ENCODE measurements around the gene FNDC3A. TPM values are rescaled to one million over a fixed set of nuclear protein-coding genes. Genes with fewer than 3 reads are reported as not detected.

The FNDC3A gene
- total and polyA plus RNA-seq, 9 of the 15 experiments (the other 6 are each of a cell fraction or from before 2014, with no cell fraction given) = 4.1 to 22.0 (median 13.5) TPM

DNA sequence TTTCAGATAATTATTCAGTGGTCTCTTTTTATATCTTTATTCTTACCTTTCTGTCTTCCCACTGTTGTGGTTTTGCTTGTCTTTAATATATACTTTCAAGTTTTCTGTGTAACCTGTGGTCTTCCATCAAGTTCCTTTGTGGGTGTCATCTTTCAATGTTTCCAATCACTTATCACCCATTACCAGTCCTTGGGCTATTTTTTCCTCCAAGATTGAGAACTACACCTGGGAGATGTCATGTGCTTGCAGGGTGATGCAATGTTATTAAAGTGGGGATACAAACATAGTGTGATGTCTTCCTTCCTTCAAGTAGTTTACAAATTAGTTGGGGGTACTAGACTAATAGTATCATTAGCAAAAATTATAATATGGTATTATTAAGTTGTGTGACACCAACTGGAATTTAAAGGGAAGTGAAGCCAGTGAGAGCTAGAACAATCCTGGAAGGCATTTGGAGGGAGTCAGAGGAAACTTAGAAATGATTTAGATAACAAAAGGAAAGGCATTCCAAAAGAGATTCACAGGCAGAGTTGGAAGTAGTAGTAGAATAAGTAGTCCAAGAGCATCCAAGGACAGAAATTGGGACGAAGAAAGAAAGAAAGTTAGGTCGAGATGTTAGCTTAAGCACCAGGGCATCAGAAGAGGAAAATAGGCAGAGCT lies 3.4 kb downstream of the FNDC3A start (continued):
- TF ChIP-seq, protein P1, sequence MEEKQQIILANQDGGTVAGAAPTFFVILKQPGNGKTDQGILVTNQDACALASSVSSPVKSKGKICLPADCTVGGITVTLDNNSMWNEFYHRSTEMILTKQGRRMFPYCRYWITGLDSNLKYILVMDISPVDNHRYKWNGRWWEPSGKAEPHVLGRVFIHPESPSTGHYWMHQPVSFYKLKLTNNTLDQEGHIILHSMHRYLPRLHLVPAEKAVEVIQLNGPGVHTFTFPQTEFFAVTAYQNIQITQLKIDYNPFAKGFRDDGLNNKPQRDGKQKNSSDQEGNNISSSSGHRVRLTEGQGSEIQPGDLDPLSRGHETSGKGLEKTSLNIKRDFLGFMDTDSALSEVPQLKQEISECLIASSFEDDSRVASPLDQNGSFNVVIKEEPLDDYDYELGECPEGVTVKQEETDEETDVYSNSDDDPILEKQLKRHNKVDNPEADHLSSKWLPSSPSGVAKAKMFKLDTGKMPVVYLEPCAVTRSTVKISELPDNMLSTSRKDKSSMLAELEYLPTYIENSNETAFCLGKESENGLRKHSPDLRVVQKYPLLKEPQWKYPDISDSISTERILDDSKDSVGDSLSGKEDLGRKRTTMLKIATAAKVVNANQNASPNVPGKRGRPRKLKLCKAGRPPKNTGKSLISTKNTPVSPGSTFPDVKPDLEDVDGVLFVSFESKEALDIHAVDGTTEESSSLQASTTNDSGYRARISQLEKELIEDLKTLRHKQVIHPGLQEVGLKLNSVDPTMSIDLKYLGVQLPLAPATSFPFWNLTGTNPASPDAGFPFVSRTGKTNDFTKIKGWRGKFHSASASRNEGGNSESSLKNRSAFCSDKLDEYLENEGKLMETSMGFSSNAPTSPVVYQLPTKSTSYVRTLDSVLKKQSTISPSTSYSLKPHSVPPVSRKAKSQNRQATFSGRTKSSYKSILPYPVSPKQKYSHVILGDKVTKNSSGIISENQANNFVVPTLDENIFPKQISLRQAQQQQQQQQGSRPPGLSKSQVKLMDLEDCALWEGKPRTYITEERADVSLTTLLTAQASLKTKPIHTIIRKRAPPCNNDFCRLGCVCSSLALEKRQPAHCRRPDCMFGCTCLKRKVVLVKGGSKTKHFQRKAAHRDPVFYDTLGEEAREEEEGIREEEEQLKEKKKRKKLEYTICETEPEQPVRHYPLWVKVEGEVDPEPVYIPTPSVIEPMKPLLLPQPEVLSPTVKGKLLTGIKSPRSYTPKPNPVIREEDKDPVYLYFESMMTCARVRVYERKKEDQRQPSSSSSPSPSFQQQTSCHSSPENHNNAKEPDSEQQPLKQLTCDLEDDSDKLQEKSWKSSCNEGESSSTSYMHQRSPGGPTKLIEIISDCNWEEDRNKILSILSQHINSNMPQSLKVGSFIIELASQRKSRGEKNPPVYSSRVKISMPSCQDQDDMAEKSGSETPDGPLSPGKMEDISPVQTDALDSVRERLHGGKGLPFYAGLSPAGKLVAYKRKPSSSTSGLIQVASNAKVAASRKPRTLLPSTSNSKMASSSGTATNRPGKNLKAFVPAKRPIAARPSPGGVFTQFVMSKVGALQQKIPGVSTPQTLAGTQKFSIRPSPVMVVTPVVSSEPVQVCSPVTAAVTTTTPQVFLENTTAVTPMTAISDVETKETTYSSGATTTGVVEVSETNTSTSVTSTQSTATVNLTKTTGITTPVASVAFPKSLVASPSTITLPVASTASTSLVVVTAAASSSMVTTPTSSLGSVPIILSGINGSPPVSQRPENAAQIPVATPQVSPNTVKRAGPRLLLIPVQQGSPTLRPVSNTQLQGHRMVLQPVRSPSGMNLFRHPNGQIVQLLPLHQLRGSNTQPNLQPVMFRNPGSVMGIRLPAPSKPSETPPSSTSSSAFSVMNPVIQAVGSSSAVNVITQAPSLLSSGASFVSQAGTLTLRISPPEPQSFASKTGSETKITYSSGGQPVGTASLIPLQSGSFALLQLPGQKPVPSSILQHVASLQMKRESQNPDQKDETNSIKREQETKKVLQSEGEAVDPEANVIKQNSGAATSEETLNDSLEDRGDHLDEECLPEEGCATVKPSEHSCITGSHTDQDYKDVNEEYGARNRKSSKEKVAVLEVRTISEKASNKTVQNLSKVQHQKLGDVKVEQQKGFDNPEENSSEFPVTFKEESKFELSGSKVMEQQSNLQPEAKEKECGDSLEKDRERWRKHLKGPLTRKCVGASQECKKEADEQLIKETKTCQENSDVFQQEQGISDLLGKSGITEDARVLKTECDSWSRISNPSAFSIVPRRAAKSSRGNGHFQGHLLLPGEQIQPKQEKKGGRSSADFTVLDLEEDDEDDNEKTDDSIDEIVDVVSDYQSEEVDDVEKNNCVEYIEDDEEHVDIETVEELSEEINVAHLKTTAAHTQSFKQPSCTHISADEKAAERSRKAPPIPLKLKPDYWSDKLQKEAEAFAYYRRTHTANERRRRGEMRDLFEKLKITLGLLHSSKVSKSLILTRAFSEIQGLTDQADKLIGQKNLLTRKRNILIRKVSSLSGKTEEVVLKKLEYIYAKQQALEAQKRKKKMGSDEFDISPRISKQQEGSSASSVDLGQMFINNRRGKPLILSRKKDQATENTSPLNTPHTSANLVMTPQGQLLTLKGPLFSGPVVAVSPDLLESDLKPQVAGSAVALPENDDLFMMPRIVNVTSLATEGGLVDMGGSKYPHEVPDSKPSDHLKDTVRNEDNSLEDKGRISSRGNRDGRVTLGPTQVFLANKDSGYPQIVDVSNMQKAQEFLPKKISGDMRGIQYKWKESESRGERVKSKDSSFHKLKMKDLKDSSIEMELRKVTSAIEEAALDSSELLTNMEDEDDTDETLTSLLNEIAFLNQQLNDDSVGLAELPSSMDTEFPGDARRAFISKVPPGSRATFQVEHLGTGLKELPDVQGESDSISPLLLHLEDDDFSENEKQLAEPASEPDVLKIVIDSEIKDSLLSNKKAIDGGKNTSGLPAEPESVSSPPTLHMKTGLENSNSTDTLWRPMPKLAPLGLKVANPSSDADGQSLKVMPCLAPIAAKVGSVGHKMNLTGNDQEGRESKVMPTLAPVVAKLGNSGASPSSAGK (IDR thresholded peaks at IDR 0.05) = peak; percentile 24; the same call in 1 of the 2 replicates
- no peak for TF ChIP-seq YY1 (IDR thresholded peaks at IDR 0.05; ENCODE audit: borderline replicate concordance in 1 of 3, control insufficient read depth in 1 of 3, extremely low read depth in 1 of 3, insufficient read depth in 3 of 3, insufficient read length in 1 of 3, insufficient replicate concordance in 2 of 3, low read depth in 1 of 3, low read length in 2 of 3)
- TF ChIP-seq SOX6 (IDR thresholded peaks at IDR 0.05) = no peak
- no peak for TF ChIP-seq ZBTB8A (IDR thresholded peaks at IDR 0.05; ENCODE audit: partially characterized antibody)
- TF ChIP-seq EP400 (IDR thresholded peaks at IDR 0.05) = peak; percentile 81
- TF ChIP-seq NCOR1 (IDR thresholded peaks at IDR 0.05) = 0 out of 2 replicates have a peak, but pooled peaks have one; percentile 14
- peak; percentile 54; the same call in 1 of the 2 replicates for TF ChIP-seq TOE1 (IDR thresholded peaks at IDR 0.05; ENCODE audit: borderline replicate concordance)
- no peak for TF ChIP-seq TOE1 (CRISPR knock-in tag; IDR thresholded peaks at IDR 0.05; ENCODE audit: borderline replicate concordance, low read depth)
- peak; percentile 48 for TF ChIP-seq L3MBTL2 (IDR thresholded peaks at IDR 0.05)
- peak; percentile 64 for TF ChIP-seq CEBPB (tag; IDR thresholded peaks at IDR 0.05)
- TF ChIP-seq CEBPG (CRISPR knock-in tag; IDR thresholded peaks at IDR 0.05) = peak; percentile 83
- peak; percentile 75 to 82 for TF ChIP-seq CEBPG (tag; conservative IDR thresholded peaks at IDR 0.05 in 1 of 2, IDR thresholded peaks at IDR 0.05 in 1 of 2)
